GM12878 (cell line): ENCODE data around the gene INO80D.
"Not testable (repeated sequence)": the region's sequence is repeated elsewhere in the genome, so short reads cannot be mapped to it uniquely, and the experiment has no call there.

Experiments
- BHLHE40 ChIP-seq, 2 experiments: fragments of 450-650 bp in 1 of 2; IDR thresholded peaks; 2 replicates each; pipeline ENCODE4 v1.6.1; 2011 to 2017; ENCODE audit warnings: low read depth in 2 of 2, borderline replicate concordance in 1 of 2, improper control_type of control experiment in 1 of 2, low read length in 1 of 2, mild to moderate bottlenecking in 1 of 2
- CTCF ChIP-seq, 3 experiments: IDR thresholded peaks in 2 of 3; conservative IDR thresholded peaks in 1 of 3; 2 replicates each; pipeline ENCODE4 v1.5.1; 2011; ENCODE audit warnings: low read depth in 3 of 3, low read length in 3 of 3, mild to moderate bottlenecking in 3 of 3, control low read depth in 2 of 3, moderate library complexity in 2 of 3, inconsistent platforms in 1 of 3, mixed read lengths in 1 of 3; ENCODE audit not compliant: control insufficient read depth in 2 of 3, insufficient read depth in 1 of 3; ENCODE audit errors: extremely low read depth in 1 of 3
- FOXM1 ChIP-seq: IDR thresholded peaks from 2 replicates; pipeline ENCODE4 v1.6.1; 2012; ENCODE audit warnings: low read depth, mild to moderate bottlenecking, inconsistent platforms, low read length, moderate library complexity
- JUND ChIP-seq: IDR thresholded peaks from 2 replicates; pipeline ENCODE4 v1.6.1; 2012; ENCODE audit warnings: low read depth, mild to moderate bottlenecking, low read length, improper control_type of control experiment, moderate library complexity
- POLR2A ChIP-seq: IDR thresholded peaks from 2 replicates; pipeline ENCODE4 v1.6.1; 2011; ENCODE audit warnings: low read depth, mild to moderate bottlenecking, low read length
- SMARCA5 ChIP-seq: fragments of 450-650 bp; IDR thresholded peaks from 2 replicates; pipeline ENCODE4 v1.6.1; 2017; ENCODE audit warnings: mild to moderate bottlenecking
- TF ChIP-seq, protein P1 (sequence below): IDR thresholded peaks from 2 replicates; pipeline ENCODE4 v1.6.1; 2012; ENCODE audit warnings: mild to moderate bottlenecking, low read depth, low read length

DNA sequence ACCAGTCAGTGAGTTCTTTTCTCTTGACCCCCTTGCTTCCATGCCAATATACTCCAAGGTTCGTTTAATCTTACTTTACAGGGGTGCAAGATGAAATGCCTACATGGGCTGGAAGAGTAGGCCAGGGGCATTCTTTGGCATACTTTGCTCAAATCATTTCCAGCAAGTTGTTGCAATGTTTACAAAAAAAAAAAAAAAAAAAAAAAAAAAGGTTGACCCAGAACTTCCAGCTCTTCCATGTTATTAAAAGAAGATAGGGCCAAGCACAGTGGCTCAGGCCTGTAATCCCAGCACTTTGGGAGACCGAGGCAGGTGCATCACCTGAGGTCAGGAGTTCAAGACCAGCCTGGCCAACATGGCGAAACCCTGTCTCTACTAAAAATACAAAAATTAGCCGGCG lies 8.1 kb downstream of the INO80D start:
- TF ChIP-seq POLR2A; CTCF (IDR thresholded peaks at IDR 0.05 in 2 of 3, conservative IDR thresholded peaks at IDR 0.05 in 1 of 3; ENCODE audit: control insufficient read depth in 2 of 3, extremely low read depth in 1 of 3, insufficient read depth in 1 of 3, low read depth in 3 of 3, low read length in 3 of 3); JUND; SMARCA5; BHLHE40 (IDR thresholded peaks at IDR 0.05; ENCODE audit: borderline replicate concordance in 1 of 2, low read depth in 2 of 2, low read length in 1 of 2); FOXM1: not testable (repeated sequence)
- TF ChIP-seq, protein P1, sequence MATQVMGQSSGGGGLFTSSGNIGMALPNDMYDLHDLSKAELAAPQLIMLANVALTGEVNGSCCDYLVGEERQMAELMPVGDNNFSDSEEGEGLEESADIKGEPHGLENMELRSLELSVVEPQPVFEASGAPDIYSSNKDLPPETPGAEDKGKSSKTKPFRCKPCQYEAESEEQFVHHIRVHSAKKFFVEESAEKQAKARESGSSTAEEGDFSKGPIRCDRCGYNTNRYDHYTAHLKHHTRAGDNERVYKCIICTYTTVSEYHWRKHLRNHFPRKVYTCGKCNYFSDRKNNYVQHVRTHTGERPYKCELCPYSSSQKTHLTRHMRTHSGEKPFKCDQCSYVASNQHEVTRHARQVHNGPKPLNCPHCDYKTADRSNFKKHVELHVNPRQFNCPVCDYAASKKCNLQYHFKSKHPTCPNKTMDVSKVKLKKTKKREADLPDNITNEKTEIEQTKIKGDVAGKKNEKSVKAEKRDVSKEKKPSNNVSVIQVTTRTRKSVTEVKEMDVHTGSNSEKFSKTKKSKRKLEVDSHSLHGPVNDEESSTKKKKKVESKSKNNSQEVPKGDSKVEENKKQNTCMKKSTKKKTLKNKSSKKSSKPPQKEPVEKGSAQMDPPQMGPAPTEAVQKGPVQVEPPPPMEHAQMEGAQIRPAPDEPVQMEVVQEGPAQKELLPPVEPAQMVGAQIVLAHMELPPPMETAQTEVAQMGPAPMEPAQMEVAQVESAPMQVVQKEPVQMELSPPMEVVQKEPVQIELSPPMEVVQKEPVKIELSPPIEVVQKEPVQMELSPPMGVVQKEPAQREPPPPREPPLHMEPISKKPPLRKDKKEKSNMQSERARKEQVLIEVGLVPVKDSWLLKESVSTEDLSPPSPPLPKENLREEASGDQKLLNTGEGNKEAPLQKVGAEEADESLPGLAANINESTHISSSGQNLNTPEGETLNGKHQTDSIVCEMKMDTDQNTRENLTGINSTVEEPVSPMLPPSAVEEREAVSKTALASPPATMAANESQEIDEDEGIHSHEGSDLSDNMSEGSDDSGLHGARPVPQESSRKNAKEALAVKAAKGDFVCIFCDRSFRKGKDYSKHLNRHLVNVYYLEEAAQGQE: not testable (repeated sequence)
